ENCODE data around the gene DENND1A. TPM values are rescaled to one million over a fixed set of nuclear protein-coding genes. Genes with fewer than 3 reads are reported as not detected.

DENND1A gene
- total RNA-seq, 1 donor from 2014 or later = 25.2 TPM

- Mint-ChIP-seq H3K27me3 (no peaks in the 10 kb centered on the region), H3K4me1 (peaks cover 27% of the 10 kb centered on the region), H3K9me3 (peaks cover 12% of the 10 kb centered on the region), H3K4me3 (peak overlapping the region; percentile 51), H3K27ac (peak overlapping the region; percentile 61), H3K36me3 (ENCODE audit: low read depth) (peaks cover 14% of the 10 kb centered on the region)
- DNase-seq (no peak), ATAC-seq (ENCODE audit: low read depth) (no peak)
- TF ChIP-seq CTCF (IDR thresholded peaks at IDR 0.05) = no peak
- ChIA-PET POLR2A (interaction anchor here (0.6 to 1.5 kb wide), 2 partner anchors 10 to 1697 kb away, joined by 3 read pairs; no protein-coding TSS in a partner anchor), CTCF (no interaction called here)
- intact Hi-C loops (cut with micrococcal nuclease) = no loop called here
These were observed 232.2 kb downstream of the DENND1A start for GRCh38 chr9:123697686-123698085.

DNA sequence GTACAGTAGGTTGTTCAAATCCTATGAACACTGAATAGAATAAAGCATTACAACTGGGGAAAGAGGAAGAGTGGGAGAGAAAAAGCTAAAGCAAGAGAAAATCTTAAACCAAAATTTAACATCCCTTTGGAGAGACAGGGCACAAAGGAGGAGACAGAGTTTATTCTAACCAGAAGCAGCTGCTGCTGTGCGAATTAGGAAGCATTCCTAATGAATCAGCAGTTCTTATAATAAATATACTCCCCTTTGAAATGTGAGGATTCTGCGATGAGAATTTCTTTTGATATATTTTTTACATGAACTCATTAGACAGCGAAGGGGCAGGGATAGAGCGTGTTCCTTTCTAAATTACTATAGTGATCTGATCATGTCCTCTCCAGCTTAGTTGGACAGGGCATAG, 233.4 kb downstream of the DENND1A start:
- no peak for TF ChIP-seq CTCF (IDR thresholded peaks at IDR 0.05)
- Mint-ChIP-seq H3K9me3 (peaks cover 3% of the 10 kb centered on the region), H3K27ac (no peak overlapping the region), H3K4me3 (no peak overlapping the region), H3K27me3 (no peaks in the 10 kb centered on the region), H3K36me3 (ENCODE audit: low read depth) (peaks cover 8% of the 10 kb centered on the region), H3K4me1 (peaks cover 31% of the 10 kb centered on the region)
- DNase-seq = no peak
- intact Hi-C loops (cut with micrococcal nuclease) = no loop called here
- ATAC-seq (ENCODE audit: low read depth) = no peak
- ChIA-PET CTCF (no interaction called here), POLR2A (interaction anchor here (0.7 kb wide), 1 partner anchor 231 kb away, joined by 3 read pairs; no protein-coding TSS in a partner anchor)

DNA sequence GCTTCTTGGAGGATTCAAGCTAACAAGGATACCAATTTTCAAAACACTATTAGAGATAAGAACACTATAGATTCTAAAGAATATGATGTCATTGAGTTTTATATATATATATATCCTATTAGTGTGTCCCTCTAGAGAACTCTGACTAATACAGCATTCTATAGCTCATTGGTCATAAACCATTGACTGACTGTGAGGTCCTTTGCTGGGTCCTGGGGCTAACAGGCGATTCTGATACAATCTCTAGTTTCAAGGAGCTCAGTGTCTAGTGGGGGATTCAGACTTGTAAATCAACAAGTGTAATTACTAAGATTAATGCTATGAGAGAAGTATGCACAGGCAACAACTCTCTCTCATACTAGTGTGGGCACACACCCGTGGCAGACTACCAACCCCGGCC, 234.5 kb downstream of the DENND1A start:
- POLR2A ChIA-PET = no interaction called here
- CTCF ChIA-PET = no interaction called here
- Mint-ChIP-seq H3K4me1 (peaks cover 31% of the 10 kb centered on the region), H3K9me3 (no peaks in the 10 kb centered on the region), H3K27ac (no peak overlapping the region), H3K4me3 (no peak overlapping the region), H3K27me3 (no peaks in the 10 kb centered on the region), H3K36me3 (ENCODE audit: low read depth) (peaks cover 5% of the 10 kb centered on the region)
- DNase-seq = no peak
- ATAC-seq (ENCODE audit: low read depth) = no peak
- TF ChIP-seq CTCF (IDR thresholded peaks at IDR 0.05) = no peak
- intact Hi-C loops (cut with micrococcal nuclease) = no loop called here

- CTCF ChIA-PET = no interaction called here
- intact Hi-C loops (cut with micrococcal nuclease) = no loop called here
These were observed 238.1 kb downstream of the DENND1A start for GRCh38 chr9:123691765-123692303.

More at GRCh38 chr9:123691765-123692303, 238.1 kb downstream of the DENND1A start:
- POLR2A ChIA-PET = no interaction called here
- H3K36me3 Mint-ChIP-seq (ENCODE audit: low read depth) = peaks cover 2% of the 10 kb centered on the region
- no peak overlapping the region for H3K27ac Mint-ChIP-seq
- no peak for DNase-seq
- no peaks in the 10 kb centered on the region for H3K27me3 Mint-ChIP-seq
- ATAC-seq (ENCODE audit: low read depth) = no peak
- no peak for TF ChIP-seq CTCF (IDR thresholded peaks at IDR 0.05)
- peaks cover 20% of the 10 kb centered on the region for H3K4me1 Mint-ChIP-seq
- H3K4me3 Mint-ChIP-seq = no peak overlapping the region
- no peaks in the 10 kb centered on the region for H3K9me3 Mint-ChIP-seq

Measured in activated B cell treated with CpG ODN at 0.5 μM for 24 hours (primary cell).